GF-D8 (cell line): ENCODE data around the gene KRT71.

Experiments
- DNase-seq: peaks from one replicate; lab custom pipeline; 2025; lab: John Stamatoyannopoulos, UW

The KRT71 gene

GRCh38 chr12:52496054-52496453, 56.9 kb downstream of the KRT71 start:
- no peak for DNase-seq

DNA sequence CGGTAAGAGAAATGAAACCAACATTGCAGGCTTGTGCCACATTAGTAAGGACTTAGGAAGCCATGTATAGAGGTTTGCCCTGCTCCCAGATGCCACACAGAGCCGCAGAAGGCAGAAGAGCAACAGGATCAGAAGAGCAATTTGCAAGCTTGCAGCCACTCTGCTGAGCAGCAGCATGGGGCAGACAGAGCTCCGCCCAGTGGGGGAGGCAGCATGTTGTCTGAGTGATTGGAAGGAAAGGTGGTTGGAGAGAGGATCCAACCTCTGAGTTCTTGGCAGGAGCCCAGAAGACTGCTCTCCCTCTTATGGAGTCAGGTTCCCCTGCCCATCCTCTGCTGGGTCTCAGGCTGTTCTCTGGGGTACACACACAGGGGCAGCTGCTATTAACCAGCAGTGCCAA, 57.6 kb downstream of the KRT71 start:
- no peak for DNase-seq

- DNase-seq: no peak
Measured at GRCh38 chr12:52494518-52494917, 58.4 kb downstream of the KRT71 start.

DNA sequence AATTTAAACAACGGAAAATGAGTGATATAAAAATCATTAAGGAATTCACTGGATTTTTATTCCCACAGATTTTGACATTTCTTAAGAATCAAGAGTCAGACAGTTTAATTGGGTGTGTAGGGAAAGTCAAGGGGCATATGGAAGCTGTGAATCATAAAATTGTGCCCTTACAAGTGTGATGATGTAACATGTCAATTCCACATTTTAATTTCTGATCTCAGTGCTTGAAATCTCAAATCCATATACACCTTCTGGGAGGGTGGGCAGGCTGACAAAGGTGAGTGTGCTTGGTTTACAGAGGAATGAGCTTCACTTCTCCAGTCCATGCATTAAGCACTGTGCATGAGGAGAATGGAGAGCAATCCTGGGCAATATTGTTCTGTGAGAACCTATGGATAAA, 58.8 kb downstream of the KRT71 start:
- DNase-seq: no peak
